ENCODE measurements around the gene RAD9A. TPM values are rescaled to one million over a fixed set of nuclear protein-coding genes. Genes with fewer than 3 reads are reported as not detected.

The RAD9A gene
- total and polyA plus RNA-seq, 7 experiments from 2014 or later, result 6.3 to 48.0 (median 31.0) TPM

DNA sequence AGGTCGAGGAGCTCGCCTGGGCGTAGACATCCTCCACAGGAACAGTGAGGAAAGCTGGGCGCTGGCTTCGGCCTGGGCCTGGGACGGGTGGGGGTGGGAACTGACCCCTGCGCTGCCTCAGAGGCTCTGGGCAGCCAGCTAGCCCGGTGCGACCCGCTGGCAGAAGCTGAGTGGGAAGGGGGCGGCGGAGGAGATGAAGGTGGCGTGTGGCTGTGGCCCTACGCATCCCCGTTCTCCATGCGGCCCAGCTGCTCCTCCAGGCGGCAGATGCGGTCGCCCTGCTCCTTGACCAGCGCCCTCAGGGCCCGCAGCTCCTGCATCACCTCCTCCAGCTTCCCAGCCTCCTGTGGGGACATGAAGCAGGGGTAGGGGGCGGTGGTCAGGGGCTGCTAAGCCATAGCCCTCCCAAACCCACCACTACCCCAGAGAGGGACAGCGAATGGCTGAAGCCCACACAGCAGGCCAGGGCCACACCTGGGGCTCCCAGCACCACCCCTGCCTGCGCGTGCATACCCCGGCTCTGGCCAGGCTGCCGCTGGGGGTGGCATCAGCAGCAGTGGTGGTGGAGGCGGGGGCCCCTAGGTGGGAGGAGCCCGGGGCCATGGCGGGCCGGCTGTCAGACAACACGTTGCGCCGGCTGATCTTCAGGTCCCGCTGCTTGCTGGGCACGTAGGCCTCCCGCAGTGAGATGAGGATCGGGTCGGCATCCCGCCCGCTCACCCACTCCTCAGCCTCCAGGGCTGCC, 46.5 kb downstream of the RAD9A start:
- peaks cover 0 to 36% (median 11%) of the 10 kb centered on the region in 3 experiments for H3K36me3 ChIP-seq (ENCODE audit: control insufficient read depth in 2 of 3, insufficient read depth in 3 of 3, low read length in 3 of 3)
- Mint-ChIP-seq H3K4me3 (peak overlapping the region; percentile 85 to 99 (median 97)), H3K9me3 (peaks cover 0 to 1% (median 0%) of the 10 kb centered on the region in 11 donors), H3K27ac (peak overlapping the region; percentile 90 to 97 (median 95)), H3K36me3 (peaks cover 0 to 43% (median 0%) of the 10 kb centered on the region in 5 donors), H3K27me3 (no peaks in the 10 kb centered on the region), H3K4me1 (peaks cover 40 to 76% (median 53%) of the 10 kb centered on the region in 7 donors)
- intact Hi-C loops (cut with micrococcal nuclease), result no loop called here
- CTCF ChIA-PET, result interaction anchor here (0.7 to 5.9 kb wide), 13 partner anchors 13 to 63 kb away, joined by 3 to 37 read pairs (median 5); partner anchors contain the start of genes AIP, PPP1CA, TBC1D10C and TMEM134
- H3K27ac ChIP-seq (ENCODE audit: low read depth, low read length), result peak overlapping the region; percentile 85
- POLR2A ChIA-PET, result interaction anchor here (1.0 to 31.8 kb wide), 19 partner anchors 10 to 198 kb away, joined by 3 to 1530 read pairs (median 9); partner anchors contain the start of genes AIP, CABP4, CARNS1 and CDK2AP2
- H3K4me1 ChIP-seq (ENCODE audit: control insufficient read depth in 2 of 2, insufficient read depth in 2 of 2, low read length in 2 of 2), result peaks cover 43 to 70% of the 10 kb centered on the region in 2 donors
- H3K9me3 ChIP-seq (ENCODE audit: control insufficient read depth in 2 of 3, low read length in 3 of 3), result no peaks in the 10 kb centered on the region
- H3K27me3 ChIP-seq (ENCODE audit: control insufficient read depth in 2 of 2, insufficient read depth in 2 of 2, low read length in 2 of 2), result no peaks in the 10 kb centered on the region
- ATAC-seq, result peak; percentile 63
- peak overlapping the region; percentile 100 for H3K4me3 ChIP-seq (ENCODE audit: low read length)
- DNase-seq, result peak; percentile 54 to 83 (median 70)

DNA sequence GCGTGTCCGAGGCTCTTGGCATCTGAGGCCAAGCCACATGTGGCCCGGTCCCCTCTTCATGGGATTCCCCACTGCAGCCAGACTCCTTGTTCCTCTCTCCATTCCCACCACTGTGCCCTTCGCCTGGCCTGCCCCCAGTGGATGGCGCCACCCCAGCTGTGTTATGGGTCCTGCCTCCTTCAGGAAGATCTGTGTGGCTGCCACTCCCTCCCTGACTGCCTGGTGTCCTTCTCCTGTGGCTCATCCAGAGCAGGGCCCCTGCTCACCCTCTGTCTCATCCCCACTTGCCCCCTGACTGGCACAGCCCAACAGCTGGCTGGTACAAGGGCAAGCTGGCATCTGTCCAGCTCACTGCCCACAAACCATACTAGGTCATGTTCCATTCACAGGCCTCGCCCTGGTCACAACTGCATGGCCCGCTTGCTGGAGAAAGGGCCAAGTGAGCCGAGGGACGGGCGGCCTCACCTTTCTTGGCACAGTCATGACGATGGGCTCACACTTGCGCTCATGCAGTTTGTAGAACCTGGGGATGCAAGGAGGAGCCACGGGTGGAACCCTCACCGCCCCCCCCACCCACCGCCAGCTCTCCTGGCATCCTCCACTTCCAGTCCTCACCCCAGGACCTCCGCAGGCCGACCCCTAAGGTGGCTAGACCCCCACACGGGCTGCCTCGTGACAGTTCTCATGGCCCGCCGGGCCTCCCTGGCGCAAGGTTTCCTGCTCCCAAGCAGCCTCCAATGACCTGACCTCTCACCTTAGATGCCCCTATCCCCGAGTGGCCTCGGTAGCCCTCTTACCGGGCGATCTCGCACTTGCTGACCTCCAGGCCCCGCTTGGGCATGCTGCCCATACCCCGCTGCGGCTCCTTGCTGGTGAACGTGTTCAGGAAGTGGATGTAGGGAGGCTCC, 47.8 kb downstream of the RAD9A start:
- peaks cover 40 to 74% (median 57%) of the 10 kb centered on the region in 7 donors for H3K4me1 Mint-ChIP-seq
- Histone ChIP-seq H3K27me3 (ENCODE audit: control insufficient read depth in 2 of 2, insufficient read depth in 2 of 2, low read length in 2 of 2) (no peaks in the 10 kb centered on the region), H3K9me3 (ENCODE audit: control insufficient read depth in 2 of 3, low read length in 3 of 3) (no peaks in the 10 kb centered on the region), H3K36me3 (ENCODE audit: control insufficient read depth in 2 of 3, insufficient read depth in 3 of 3, low read length in 3 of 3) (peaks cover 0 to 23% (median 8%) of the 10 kb centered on the region in 3 experiments), H3K4me3 (ENCODE audit: low read length) (peak overlapping the region; percentile 100), H3K4me1 (ENCODE audit: control insufficient read depth in 2 of 2, insufficient read depth in 2 of 2, low read length in 2 of 2) (peaks cover 38 to 64% of the 10 kb centered on the region in 2 donors), H3K27ac (ENCODE audit: low read depth, low read length) (peak overlapping the region; percentile 85)
- intact Hi-C loops (cut with micrococcal nuclease), result no loop called here
- H3K4me3 Mint-ChIP-seq, result peak overlapping the region; percentile 85 to 99 (median 97)
- peak in 3 of 9 donors; percentile 36 to 57 (median 40) for DNase-seq
- H3K27ac Mint-ChIP-seq, result peak overlapping the region; percentile 90 to 97 (median 95)
- ChIA-PET CTCF (interaction anchor here (0.8 to 5.9 kb wide), 8 partner anchors 12 to 37 kb away, joined by 3 to 37 read pairs (median 4); partner anchors contain the start of genes PPP1CA, TBC1D10C and TMEM134), POLR2A (interaction anchor here (0.6 to 31.8 kb wide), 14 partner anchors 9 to 172 kb away, joined by 3 to 1530 read pairs (median 37); partner anchors contain the start of genes AIP, CABP4, CARNS1 and CDK2AP2)
- ATAC-seq, result no peak
- H3K9me3 Mint-ChIP-seq, result peaks cover 0 to 1% (median 0%) of the 10 kb centered on the region in 11 donors
- H3K27me3 Mint-ChIP-seq, result no peaks in the 10 kb centered on the region
- H3K36me3 Mint-ChIP-seq, result peaks cover 0 to 43% (median 0%) of the 10 kb centered on the region in 5 donors

DNA sequence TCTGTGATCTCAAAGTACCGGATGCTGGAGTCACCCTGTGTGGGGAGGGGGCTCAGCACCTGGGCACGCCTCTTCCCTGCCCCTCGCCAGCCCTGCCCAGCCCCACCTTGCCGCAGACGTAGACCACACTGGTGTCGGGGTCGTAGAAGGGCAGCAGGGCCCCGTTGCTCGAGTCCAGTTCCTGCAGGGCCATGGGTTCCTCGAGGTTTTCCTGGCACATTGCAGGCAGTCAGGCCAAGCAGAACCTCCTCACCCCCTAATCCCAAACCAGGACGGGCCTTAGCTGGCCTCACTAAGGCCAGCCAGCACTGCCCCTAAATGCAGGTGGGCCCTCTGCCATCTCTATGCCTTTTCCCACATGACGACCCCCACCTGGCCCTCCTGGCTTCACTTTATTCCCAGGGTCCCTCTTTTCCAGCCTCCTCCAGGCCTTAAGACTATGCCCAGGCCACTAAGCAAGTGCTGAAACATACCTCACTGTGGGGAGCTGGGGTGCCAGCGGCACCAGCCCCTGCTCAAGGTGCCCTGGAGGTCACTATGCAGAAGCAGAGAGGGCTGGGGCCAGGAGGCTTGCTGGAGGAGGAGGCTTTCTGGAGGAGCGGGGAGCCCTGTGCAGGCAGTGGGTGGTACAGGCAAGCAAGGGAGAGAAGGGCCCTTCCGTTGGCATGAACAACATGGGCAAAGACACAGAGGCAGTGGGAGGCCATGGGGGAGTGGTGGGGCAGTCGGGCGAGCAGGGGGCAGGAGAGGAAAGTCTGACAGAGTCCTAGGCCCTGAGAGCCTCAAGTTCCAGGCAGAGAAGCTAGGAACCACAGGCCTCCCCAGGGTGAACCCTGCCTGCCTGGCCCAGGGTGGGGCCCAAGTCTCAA, 48.7 kb downstream of the RAD9A start:
- ChIA-PET CTCF (interaction anchor here (5.9 kb wide), 1 partner anchor 38 kb away, joined by 37 read pairs; the partner anchor contains the start of genes PPP1CA and TBC1D10C), POLR2A (interaction anchor here (1.1 to 31.8 kb wide), 12 partner anchors 10 to 95 kb away, joined by 3 to 1530 read pairs (median 36); partner anchors contain the start of genes AIP, CABP4, CARNS1 and GPR152)
- Mint-ChIP-seq H3K9me3 (peaks cover 0 to 1% (median 0%) of the 10 kb centered on the region in 11 donors), H3K4me3 (peak overlapping the region; percentile 85 to 99 (median 97)), H3K4me1 (peaks cover 45 to 77% (median 60%) of the 10 kb centered on the region in 7 donors), H3K36me3 (peaks cover 0 to 39% (median 0%) of the 10 kb centered on the region in 5 donors), H3K27me3 (no peaks in the 10 kb centered on the region), H3K27ac (peak overlapping the region; percentile 90 to 97 (median 93))
- Histone ChIP-seq H3K27me3 (ENCODE audit: control insufficient read depth in 2 of 2, insufficient read depth in 2 of 2, low read length in 2 of 2) (no peaks in the 10 kb centered on the region), H3K4me1 (ENCODE audit: control insufficient read depth in 2 of 2, insufficient read depth in 2 of 2, low read length in 2 of 2) (peaks cover 38 to 64% of the 10 kb centered on the region in 2 donors), H3K27ac (ENCODE audit: low read depth, low read length) (peak overlapping the region; percentile 85), H3K36me3 (ENCODE audit: control insufficient read depth in 2 of 3, insufficient read depth in 3 of 3, low read length in 3 of 3) (peaks cover 0 to 14% (median under 1%) of the 10 kb centered on the region in 3 experiments), H3K9me3 (ENCODE audit: control insufficient read depth in 2 of 3, low read length in 3 of 3) (no peaks in the 10 kb centered on the region), H3K4me3 (ENCODE audit: low read length) (peak overlapping the region; percentile 100)
- DNase-seq, result peak in 1 of 9 donors; percentile 28
- no peak for ATAC-seq
- intact Hi-C loops (cut with micrococcal nuclease), result no loop called here

DNA sequence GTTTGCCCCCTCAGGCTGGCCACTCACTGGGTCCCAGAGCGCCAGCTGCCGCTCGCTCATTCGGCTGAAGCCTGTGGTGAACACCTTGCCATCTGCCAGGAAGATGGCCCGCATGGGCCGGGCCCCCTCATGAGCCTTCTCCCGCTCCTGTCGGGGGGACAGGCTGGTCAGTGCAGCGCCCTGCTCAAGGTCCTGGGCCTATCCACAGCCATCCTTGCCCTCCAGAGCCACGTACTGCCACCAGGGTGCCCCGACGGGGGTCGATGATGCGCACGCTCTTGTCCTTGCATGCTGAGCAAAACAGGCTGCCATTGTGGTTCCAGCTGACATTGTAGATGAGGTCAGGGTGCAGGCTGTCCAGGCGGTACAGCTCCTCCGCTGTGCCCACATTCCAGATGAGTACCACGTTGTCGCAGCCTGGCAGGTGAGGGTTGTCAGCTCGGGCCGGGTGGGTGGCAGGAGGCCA, 49.3 kb downstream of the RAD9A start:
- ChIA-PET CTCF (interaction anchor here (5.9 kb wide), 1 partner anchor 39 kb away, joined by 37 read pairs; the partner anchor contains the start of genes PPP1CA and TBC1D10C), POLR2A (interaction anchor here (0.8 to 31.8 kb wide), 12 partner anchors 11 to 95 kb away, joined by 3 to 1530 read pairs (median 29); partner anchors contain the start of genes AIP, CABP4, CARNS1 and GPR152)
- H3K4me1 Mint-ChIP-seq, result peaks cover 51 to 79% (median 64%) of the 10 kb centered on the region in 7 donors
- H3K36me3 Mint-ChIP-seq, result peaks cover 0 to 39% (median 0%) of the 10 kb centered on the region in 5 donors
- H3K9me3 Mint-ChIP-seq, result peaks cover 0 to 1% (median 0%) of the 10 kb centered on the region in 11 donors
- H3K27ac Mint-ChIP-seq, result peak overlapping the region; percentile 75 to 97 (median 93)
- peaks cover 0 to 8% (median 0%) of the 10 kb centered on the region in 3 experiments for H3K36me3 ChIP-seq (ENCODE audit: control insufficient read depth in 2 of 3, insufficient read depth in 3 of 3, low read length in 3 of 3)
- no peak overlapping the region for H3K4me3 ChIP-seq (ENCODE audit: low read length)
- H3K27me3 Mint-ChIP-seq, result no peaks in the 10 kb centered on the region
- peaks cover 41 to 64% of the 10 kb centered on the region in 2 donors for H3K4me1 ChIP-seq (ENCODE audit: control insufficient read depth in 2 of 2, insufficient read depth in 2 of 2, low read length in 2 of 2)
- H3K27me3 ChIP-seq (ENCODE audit: control insufficient read depth in 2 of 2, insufficient read depth in 2 of 2, low read length in 2 of 2), result no peaks in the 10 kb centered on the region
- ATAC-seq (no peak), DNase-seq (peak in 2 of 9 donors; percentile 24 to 25)
- H3K4me3 Mint-ChIP-seq, result peak overlapping the region in 9 of 10 donors; percentile 19 to 99 (median 56)
- intact Hi-C loops (cut with micrococcal nuclease), result no loop called here
- H3K9me3 ChIP-seq (ENCODE audit: control insufficient read depth in 2 of 3, low read length in 3 of 3), result no peaks in the 10 kb centered on the region
- H3K27ac ChIP-seq (ENCODE audit: low read depth, low read length), result peak overlapping the region; percentile 85

DNA sequence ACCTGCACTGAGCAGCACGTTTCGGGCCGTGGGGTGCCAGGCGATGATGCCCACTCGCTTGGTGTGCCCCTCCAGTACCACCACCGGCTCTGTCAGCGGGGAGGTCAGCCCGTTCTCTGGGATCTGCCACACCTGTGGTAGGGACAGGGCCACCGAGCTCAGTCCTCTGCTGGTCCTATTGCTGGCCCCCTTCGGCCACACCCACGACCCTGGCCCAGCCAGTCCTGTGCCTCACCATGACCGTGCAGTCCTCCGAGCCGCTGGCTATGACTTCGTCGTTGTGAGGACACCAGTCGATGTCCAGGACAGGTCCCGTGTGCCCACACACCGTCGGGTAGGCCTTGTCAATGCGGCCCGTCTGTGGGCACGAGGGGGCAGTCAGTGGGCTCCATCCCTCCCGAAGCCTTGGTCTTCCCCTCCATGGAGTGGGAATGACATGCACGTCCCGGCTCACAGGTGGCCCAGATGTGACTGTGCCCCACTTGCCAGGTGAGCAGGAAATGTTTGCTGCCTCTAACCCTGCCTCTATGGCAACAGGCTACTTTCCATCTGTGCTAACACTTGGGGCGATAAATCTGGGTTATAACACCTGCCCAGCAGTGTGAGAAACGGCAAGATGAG, 50.1 kb downstream of the RAD9A start:
- Histone ChIP-seq H3K4me1 (ENCODE audit: control insufficient read depth in 2 of 2, insufficient read depth in 2 of 2, low read length in 2 of 2) (peaks cover 44 to 68% of the 10 kb centered on the region in 2 donors), H3K9me3 (ENCODE audit: control insufficient read depth in 2 of 3, low read length in 3 of 3) (no peaks in the 10 kb centered on the region), H3K27me3 (ENCODE audit: control insufficient read depth in 2 of 2, insufficient read depth in 2 of 2, low read length in 2 of 2) (no peaks in the 10 kb centered on the region), H3K4me3 (ENCODE audit: low read length) (no peak overlapping the region), H3K27ac (ENCODE audit: low read depth, low read length) (peak overlapping the region; percentile 85), H3K36me3 (ENCODE audit: control insufficient read depth in 2 of 3, insufficient read depth in 3 of 3, low read length in 3 of 3) (peaks cover 0 to 7% (median 0%) of the 10 kb centered on the region in 3 experiments)
- ChIA-PET POLR2A (interaction anchor here (0.8 to 31.8 kb wide), 9 partner anchors 10 to 96 kb away, joined by 3 to 1530 read pairs (median 66); partner anchors contain the start of genes AIP, CABP4, CARNS1 and GPR152), CTCF (interaction anchor here (5.9 kb wide), 1 partner anchor 40 kb away, joined by 37 read pairs; the partner anchor contains the start of genes PPP1CA and TBC1D10C)
- H3K27me3 Mint-ChIP-seq, result no peaks in the 10 kb centered on the region
- H3K4me1 Mint-ChIP-seq, result peaks cover 53 to 79% (median 66%) of the 10 kb centered on the region in 7 donors
- peak in 6 of 9 donors; percentile 43 to 61 (median 52) for DNase-seq
- H3K4me3 Mint-ChIP-seq, result peak overlapping the region; percentile 13 to 99 (median 61)
- intact Hi-C loops (cut with micrococcal nuclease), result loop anchor here in 1 of 2 donors (1.0 kb wide), 2 partner anchors 14 to 27 kb away; partner anchors contain the start of genes RPS6KB2 and TMEM134
- peaks cover 0 to 1% (median 0%) of the 10 kb centered on the region in 11 donors for H3K9me3 Mint-ChIP-seq
- H3K36me3 Mint-ChIP-seq, result peaks cover 0 to 33% (median 0%) of the 10 kb centered on the region in 5 donors
- H3K27ac Mint-ChIP-seq, result peak overlapping the region; percentile 84 to 95 (median 90)
- ATAC-seq, result no peak
